Measurements from ENCODE around the gene MRS2. TPM values are rescaled to one million over a fixed set of nuclear protein-coding genes. Genes with fewer than 3 reads are reported as not detected.
"Not testable (repeated sequence)": the region's sequence is repeated elsewhere in the genome, so short reads cannot be mapped to it uniquely, and the experiment has no call there.

The MRS2 gene
- total RNA-seq, 1 donor from 2014 or later: 32.3 TPM

DNA sequence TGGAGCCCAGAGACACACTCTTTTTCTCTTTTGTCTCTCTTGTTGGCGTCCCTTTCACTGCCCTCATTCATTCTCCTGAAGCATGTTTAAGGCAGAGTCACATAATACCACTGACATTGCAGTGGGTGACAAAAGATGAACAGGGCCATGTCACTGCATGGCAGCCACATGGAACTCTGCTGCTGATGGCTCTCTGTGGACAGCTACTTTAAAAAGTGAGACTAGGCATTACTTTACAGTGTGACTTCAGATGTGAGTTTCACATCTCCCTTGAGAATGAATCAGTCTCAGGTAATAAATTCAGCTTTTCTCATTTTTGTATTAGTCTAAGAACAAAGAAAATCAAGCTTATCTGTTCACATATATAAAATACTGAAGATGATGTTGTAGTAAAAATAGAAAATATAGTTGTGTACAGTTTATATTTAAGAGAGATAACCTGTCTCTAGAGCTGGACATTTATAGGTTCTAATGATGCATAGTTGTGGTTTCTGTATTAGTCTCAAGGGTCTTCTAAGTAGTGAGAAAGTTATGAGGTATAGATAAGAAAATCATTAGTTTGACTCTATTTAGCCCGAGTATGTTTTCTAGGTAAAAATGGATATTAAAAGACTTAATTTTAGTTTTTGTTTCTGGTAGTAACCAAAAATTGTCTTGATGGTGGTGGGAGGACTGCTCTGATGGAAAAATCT is 6.1 kb downstream of the MRS2 start:
- no peak overlapping the region for H3K4me2 ChIP-seq
- H3K36me3 Mint-ChIP-seq: peaks cover 16% of the 10 kb centered on the region
- H3K79me2 ChIP-seq (ENCODE audit: low read depth): peaks cover 19% of the 10 kb centered on the region
- no peak overlapping the region for H3K27ac Mint-ChIP-seq
- H3F3A ChIP-seq (ENCODE audit: low read depth): no peaks in the 10 kb centered on the region
- peaks cover 7% of the 10 kb centered on the region for H3K4me1 Mint-ChIP-seq
- H3K9me3 ChIP-seq (ENCODE audit: low read depth): no peaks in the 10 kb centered on the region
- no peak for DNase-seq (ENCODE audit: low spot score)
- H3K36me3 ChIP-seq: peaks cover 21% of the 10 kb centered on the region
- no peak for TF ChIP-seq EZH2phosphoT487 (IDR thresholded peaks at IDR 0.05)
- TF ChIP-seq, protein P1, sequence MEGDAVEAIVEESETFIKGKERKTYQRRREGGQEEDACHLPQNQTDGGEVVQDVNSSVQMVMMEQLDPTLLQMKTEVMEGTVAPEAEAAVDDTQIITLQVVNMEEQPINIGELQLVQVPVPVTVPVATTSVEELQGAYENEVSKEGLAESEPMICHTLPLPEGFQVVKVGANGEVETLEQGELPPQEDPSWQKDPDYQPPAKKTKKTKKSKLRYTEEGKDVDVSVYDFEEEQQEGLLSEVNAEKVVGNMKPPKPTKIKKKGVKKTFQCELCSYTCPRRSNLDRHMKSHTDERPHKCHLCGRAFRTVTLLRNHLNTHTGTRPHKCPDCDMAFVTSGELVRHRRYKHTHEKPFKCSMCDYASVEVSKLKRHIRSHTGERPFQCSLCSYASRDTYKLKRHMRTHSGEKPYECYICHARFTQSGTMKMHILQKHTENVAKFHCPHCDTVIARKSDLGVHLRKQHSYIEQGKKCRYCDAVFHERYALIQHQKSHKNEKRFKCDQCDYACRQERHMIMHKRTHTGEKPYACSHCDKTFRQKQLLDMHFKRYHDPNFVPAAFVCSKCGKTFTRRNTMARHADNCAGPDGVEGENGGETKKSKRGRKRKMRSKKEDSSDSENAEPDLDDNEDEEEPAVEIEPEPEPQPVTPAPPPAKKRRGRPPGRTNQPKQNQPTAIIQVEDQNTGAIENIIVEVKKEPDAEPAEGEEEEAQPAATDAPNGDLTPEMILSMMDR (IDR thresholded peaks at IDR 0.05): no peak
- TF ChIP-seq EZH2 (IDR thresholded peaks at IDR 0.05): no peak
- H3K9ac ChIP-seq: no peak overlapping the region
- H3K4me1 ChIP-seq: peaks cover 5% of the 10 kb centered on the region
- no peaks in the 10 kb centered on the region for H3K27me3 ChIP-seq
- no peak overlapping the region for H3K4me3 Mint-ChIP-seq
- H3K27me3 Mint-ChIP-seq (ENCODE audit: insufficient read depth, low read depth): no peaks in the 10 kb centered on the region
- no peaks in the 10 kb centered on the region for H3K9me3 Mint-ChIP-seq
- no peak overlapping the region for H2AFZ ChIP-seq (replicated peaks)
- H3K27ac ChIP-seq: no peak overlapping the region
- no peak overlapping the region for H3K4me3 ChIP-seq
- H4K20me1 ChIP-seq (ENCODE audit: low read depth): peaks cover 5% of the 10 kb centered on the region

DNA sequence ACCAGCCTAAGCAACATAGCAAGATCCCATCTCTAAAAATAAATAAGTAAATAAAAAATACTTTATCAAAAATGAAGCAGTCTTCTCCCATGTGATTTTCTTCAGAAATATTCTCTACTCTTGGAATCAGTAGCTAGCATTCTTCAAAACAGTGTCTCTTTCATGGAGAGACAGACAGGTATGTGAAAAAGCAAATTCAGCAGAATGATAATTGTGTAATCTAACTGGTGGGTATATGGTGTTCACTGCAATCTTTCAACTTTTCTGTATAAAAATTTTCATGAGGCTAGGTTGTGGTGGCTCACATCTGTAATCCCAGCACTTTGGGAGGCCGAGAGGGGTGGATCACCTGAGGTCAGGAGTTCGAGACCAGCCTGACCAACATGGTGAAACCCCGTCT is 7.9 kb downstream of the MRS2 start:
- Mint-ChIP-seq H3K4me3 (no peak overlapping the region), H3K27me3 (ENCODE audit: insufficient read depth, low read depth) (no peaks in the 10 kb centered on the region), H3K27ac (no peak overlapping the region), H3K9me3 (no peaks in the 10 kb centered on the region), H3K36me3 (peaks cover 20% of the 10 kb centered on the region), H3K4me1 (no peaks in the 10 kb centered on the region)
- Histone ChIP-seq H3K9me3 (ENCODE audit: low read depth) (no peaks in the 10 kb centered on the region), H3K27ac (no peak overlapping the region), H3K79me2 (ENCODE audit: low read depth) (peaks cover 3% of the 10 kb centered on the region), H3K36me3 (peaks cover 22% of the 10 kb centered on the region), H3K4me1 (no peaks in the 10 kb centered on the region), H4K20me1 (ENCODE audit: low read depth) (peaks cover 3% of the 10 kb centered on the region), H3K4me2 (no peak overlapping the region), H3K4me3 (no peak overlapping the region), H2AFZ (replicated peaks) (no peak overlapping the region), H3K27me3 (no peaks in the 10 kb centered on the region), H3K9ac (no peak overlapping the region), H3F3A (ENCODE audit: low read depth) (no peaks in the 10 kb centered on the region)
- TF ChIP-seq EZH2 (IDR thresholded peaks at IDR 0.05) (no peak), EZH2phosphoT487 (IDR thresholded peaks at IDR 0.05) (no peak)
- TF ChIP-seq, protein P1 (IDR thresholded peaks at IDR 0.05): no peak
- no peak for DNase-seq (ENCODE audit: low spot score)

DNA sequence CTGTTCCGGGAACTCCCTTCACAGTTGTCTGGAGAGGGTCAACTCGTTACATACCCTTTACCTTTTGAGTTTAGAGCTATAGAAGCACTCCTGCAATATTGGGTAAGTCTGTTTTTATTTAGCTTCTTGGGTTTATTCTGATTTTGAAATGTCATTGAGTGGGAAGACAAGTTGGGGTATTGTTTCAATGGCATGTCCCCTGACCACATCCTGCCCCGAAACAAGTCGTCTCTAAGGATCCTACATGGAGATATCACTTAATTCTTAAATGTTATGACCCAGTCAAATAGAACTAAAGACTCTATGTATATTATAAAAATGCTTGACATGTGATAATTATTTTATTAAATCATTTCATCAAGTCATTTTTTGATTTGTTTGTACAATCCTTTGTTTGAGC is 9.6 kb downstream of the MRS2 start:
- Histone ChIP-seq H3K79me2 (ENCODE audit: low read depth) (peaks cover 3% of the 10 kb centered on the region), H3K4me1 (no peaks in the 10 kb centered on the region), H4K20me1 (ENCODE audit: low read depth) (peaks cover 3% of the 10 kb centered on the region), H2AFZ (replicated peaks) (no peak overlapping the region), H3F3A (ENCODE audit: low read depth) (no peaks in the 10 kb centered on the region), H3K36me3 (peaks cover 22% of the 10 kb centered on the region), H3K9ac (no peak overlapping the region), H3K27ac (no peak overlapping the region), H3K4me3 (no peak overlapping the region), H3K27me3 (no peaks in the 10 kb centered on the region), H3K4me2 (no peak overlapping the region), H3K9me3 (ENCODE audit: low read depth) (no peaks in the 10 kb centered on the region)
- Mint-ChIP-seq H3K4me3 (no peak overlapping the region), H3K27ac (no peak overlapping the region), H3K9me3 (no peaks in the 10 kb centered on the region), H3K27me3 (ENCODE audit: insufficient read depth, low read depth) (no peaks in the 10 kb centered on the region), H3K4me1 (no peaks in the 10 kb centered on the region), H3K36me3 (peaks cover 23% of the 10 kb centered on the region)
- TF ChIP-seq EZH2 (IDR thresholded peaks at IDR 0.05) (no peak), EZH2phosphoT487 (IDR thresholded peaks at IDR 0.05) (no peak)
- TF ChIP-seq, protein P1 (IDR thresholded peaks at IDR 0.05): no peak
- no peak for DNase-seq (ENCODE audit: low spot score)

DNA sequence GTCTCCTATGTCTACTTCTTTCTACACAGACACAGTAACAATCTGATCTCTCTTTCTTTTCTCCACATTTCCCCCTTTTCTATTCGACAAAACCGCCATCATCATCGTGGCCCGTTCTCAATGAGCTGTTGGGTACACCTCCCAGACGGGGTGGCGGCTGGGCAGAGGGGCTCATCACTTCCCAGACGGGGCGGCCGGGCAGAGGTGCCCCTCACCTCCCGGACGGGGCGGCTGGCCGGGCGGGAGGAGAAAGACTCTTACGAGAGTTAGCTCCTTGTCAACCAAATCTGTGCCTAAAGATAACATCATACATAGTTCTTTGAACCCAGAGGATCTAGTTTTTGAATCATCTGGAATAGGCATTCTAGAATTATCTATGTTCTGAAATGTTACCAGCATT is 11.8 kb downstream of the MRS2 start:
- H3K4me1 ChIP-seq; H3K27ac Mint-ChIP-seq; H3K9me3 ChIP-seq (ENCODE audit: low read depth); H3K4me3 Mint-ChIP-seq; H3K9ac ChIP-seq; H3K79me2 ChIP-seq (ENCODE audit: low read depth); H3K4me1 Mint-ChIP-seq; H2AFZ ChIP-seq (replicated peaks); H3K27ac ChIP-seq; H3F3A ChIP-seq (ENCODE audit: low read depth); H3K4me3 ChIP-seq; DNase-seq (ENCODE audit: low spot score); H3K9me3 Mint-ChIP-seq; H3K27me3 ChIP-seq; H3K27me3 Mint-ChIP-seq (ENCODE audit: insufficient read depth, low read depth); H4K20me1 ChIP-seq (ENCODE audit: low read depth); H3K4me2 ChIP-seq: not testable (repeated sequence)
- peaks cover 24% of the 10 kb centered on the region for H3K36me3 Mint-ChIP-seq
- H3K36me3 ChIP-seq: peaks cover 15% of the 10 kb centered on the region
